Type B pancreatic cell (in vitro differentiated cells): ENCODE measurements around the gene OTP. TPM values are rescaled to one million over a fixed set of nuclear protein-coding genes. Genes with fewer than 3 reads are reported as not detected.

ENCODE experiments used
- DNase-seq: peaks from one replicate; pipeline ENCODE4 v3.0.0; 2021; ENCODE audit warnings: mixed read lengths; ENCODE audit not compliant: unreplicated experiment; ENCODE audit errors: extremely low spot score
- H3K27ac Mint-ChIP-seq: 2 replicates; pipeline ENCODE4 v1.8.0; 2021; ENCODE audit warnings: mild to moderate bottlenecking, mixed read lengths
- H3K27me3 Mint-ChIP-seq: 2 replicates; pipeline ENCODE4 v1.8.0; 2021; ENCODE audit warnings: mixed read lengths
- H3K36me3 Mint-ChIP-seq: 2 replicates; pipeline ENCODE4 v1.8.0; 2021; ENCODE audit warnings: mixed read lengths
- H3K4me1 Mint-ChIP-seq: one replicate; pipeline ENCODE4 v1.8.0; 2021; ENCODE audit warnings: mixed read lengths; ENCODE audit not compliant: unreplicated experiment
- H3K4me3 Mint-ChIP-seq: 2 replicates; pipeline ENCODE4 v1.8.0; 2021; ENCODE audit warnings: mild to moderate bottlenecking, mixed read lengths
- H3K9me3 Mint-ChIP-seq: 2 replicates; pipeline ENCODE4 v1.8.0; 2021; ENCODE audit warnings: mixed read lengths
- total RNA-seq: library from RNA; stranded (reverse); gene quantifications from 2 replicates; pipeline ENCODE4 v1.2.1, GENCODE V29; 2021; ENCODE audit warnings: low replicate concordance
- TF ChIP-seq, protein P1 (sequence below): fragments of 200-600 bp; sonication (generic); conservative IDR thresholded peaks from 2 replicates; pipeline ENCODE4 v1.5.0; 2021; ENCODE audit warnings: antibody characterized with exemption, mild to moderate bottlenecking

The OTP gene
- total RNA-seq, 1 donor from 2014 or later, result 0.17 TPM

DNA sequence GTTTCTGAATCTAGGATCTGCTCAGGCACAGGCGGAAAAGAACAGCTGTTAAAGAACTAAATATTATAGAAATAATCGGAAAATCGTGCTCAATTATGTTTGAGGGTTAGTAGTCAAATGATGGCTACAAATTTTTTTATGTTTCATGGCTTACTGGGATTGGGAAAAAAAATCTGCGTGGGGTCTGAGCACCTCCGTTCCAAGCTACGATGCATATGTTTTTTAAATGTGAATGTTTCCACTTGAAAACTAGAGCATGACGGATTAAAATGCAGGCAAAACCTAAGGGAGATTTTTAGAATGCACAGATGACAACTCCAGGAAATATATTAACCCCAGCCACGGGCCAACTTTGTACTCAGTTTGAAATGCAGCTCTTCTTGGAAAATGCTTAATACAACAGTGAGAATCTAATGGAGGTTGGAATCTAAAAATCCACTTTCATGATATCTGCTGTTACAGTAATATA lies 5.3 kb downstream of the OTP start:
- H3K36me3 Mint-ChIP-seq, result no peaks in the 10 kb centered on the region
- peaks cover 96% of the 10 kb centered on the region for H3K27me3 Mint-ChIP-seq
- peaks cover 11% of the 10 kb centered on the region for H3K4me1 Mint-ChIP-seq
- no peak overlapping the region for H3K4me3 Mint-ChIP-seq
- H3K27ac Mint-ChIP-seq, result no peak overlapping the region
- DNase-seq, result no peak
- TF ChIP-seq, protein P1, sequence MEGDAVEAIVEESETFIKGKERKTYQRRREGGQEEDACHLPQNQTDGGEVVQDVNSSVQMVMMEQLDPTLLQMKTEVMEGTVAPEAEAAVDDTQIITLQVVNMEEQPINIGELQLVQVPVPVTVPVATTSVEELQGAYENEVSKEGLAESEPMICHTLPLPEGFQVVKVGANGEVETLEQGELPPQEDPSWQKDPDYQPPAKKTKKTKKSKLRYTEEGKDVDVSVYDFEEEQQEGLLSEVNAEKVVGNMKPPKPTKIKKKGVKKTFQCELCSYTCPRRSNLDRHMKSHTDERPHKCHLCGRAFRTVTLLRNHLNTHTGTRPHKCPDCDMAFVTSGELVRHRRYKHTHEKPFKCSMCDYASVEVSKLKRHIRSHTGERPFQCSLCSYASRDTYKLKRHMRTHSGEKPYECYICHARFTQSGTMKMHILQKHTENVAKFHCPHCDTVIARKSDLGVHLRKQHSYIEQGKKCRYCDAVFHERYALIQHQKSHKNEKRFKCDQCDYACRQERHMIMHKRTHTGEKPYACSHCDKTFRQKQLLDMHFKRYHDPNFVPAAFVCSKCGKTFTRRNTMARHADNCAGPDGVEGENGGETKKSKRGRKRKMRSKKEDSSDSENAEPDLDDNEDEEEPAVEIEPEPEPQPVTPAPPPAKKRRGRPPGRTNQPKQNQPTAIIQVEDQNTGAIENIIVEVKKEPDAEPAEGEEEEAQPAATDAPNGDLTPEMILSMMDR, result no peak
- H3K9me3 Mint-ChIP-seq, result no peaks in the 10 kb centered on the region

DNA sequence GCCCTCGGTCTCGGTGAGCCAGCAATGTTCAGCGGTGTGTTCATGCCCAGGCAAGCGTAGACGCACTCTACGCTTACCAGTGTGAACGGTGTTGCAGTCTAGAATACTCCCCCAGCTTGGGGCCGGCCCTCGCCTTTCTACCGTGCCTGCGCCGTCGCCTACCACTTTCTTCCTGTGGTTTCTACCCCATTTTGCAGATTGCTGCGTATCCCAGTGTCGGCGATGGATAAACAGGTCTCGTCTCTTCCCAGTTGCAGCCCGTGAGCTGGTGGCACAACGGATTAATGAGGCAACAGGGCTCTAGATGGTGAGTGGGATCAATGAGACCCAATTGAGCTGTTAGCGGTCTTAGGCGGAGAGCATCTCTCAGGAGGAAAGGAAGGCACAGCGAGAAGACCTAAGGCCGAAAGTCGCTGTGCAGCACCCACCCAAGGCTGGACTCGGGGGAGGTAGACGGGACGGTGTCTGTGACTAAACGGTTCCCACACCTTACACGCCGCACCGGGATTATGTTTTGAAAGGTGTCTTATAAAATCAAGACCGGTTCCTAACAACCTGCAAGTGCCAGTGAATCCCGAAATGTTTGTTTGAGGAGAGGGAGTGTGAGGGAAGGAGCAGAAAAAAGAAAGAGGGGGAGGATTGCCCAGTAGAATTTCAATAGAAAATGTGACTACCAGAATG lies 5.8 kb downstream of the OTP start:
- no peaks in the 10 kb centered on the region for H3K9me3 Mint-ChIP-seq
- no peak overlapping the region for H3K27ac Mint-ChIP-seq
- TF ChIP-seq, protein P1, result no peak
- DNase-seq, result no peak
- H3K4me1 Mint-ChIP-seq, result peaks cover 11% of the 10 kb centered on the region
- peak overlapping the region; percentile 57 for H3K4me3 Mint-ChIP-seq
- no peaks in the 10 kb centered on the region for H3K36me3 Mint-ChIP-seq
- H3K27me3 Mint-ChIP-seq, result peaks cover 94% of the 10 kb centered on the region

DNA sequence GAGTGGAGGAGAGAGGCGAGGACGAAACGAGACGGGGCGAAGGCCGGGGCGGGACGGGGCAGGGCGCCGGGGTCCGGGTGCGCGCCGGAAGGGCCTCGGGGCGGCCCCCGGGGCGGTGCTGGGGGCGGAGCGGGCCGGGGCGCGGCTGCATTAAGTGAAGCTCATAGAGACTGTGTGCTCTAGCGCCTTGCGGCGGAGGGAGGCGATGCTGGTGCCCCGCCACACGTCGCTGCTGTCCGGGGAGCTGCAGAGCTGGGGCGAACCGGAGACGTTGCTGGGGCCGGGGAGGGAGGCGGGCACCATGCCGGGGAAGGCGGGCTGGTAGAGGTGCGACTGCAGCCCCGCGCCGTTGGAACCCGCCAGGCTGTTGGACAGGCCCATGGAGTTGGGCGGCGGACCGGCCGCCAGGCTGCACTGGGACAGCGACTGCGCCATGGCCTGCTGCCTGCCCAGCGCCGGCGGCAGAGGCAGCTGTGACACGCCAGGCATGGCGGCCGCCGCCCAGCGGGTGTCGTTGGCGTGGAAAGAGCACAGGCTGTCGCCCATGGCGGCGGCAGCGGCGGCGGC lies 8.3 kb downstream of the OTP start:
- Mint-ChIP-seq H3K27ac (no peak overlapping the region), H3K27me3 (peaks cover 96% of the 10 kb centered on the region), H3K4me3 (peak overlapping the region; percentile 84), H3K4me1 (peaks cover 11% of the 10 kb centered on the region), H3K36me3 (no peaks in the 10 kb centered on the region), H3K9me3 (no peaks in the 10 kb centered on the region)
- no peak for DNase-seq
- TF ChIP-seq, protein P1, result peak; percentile 57

DNA sequence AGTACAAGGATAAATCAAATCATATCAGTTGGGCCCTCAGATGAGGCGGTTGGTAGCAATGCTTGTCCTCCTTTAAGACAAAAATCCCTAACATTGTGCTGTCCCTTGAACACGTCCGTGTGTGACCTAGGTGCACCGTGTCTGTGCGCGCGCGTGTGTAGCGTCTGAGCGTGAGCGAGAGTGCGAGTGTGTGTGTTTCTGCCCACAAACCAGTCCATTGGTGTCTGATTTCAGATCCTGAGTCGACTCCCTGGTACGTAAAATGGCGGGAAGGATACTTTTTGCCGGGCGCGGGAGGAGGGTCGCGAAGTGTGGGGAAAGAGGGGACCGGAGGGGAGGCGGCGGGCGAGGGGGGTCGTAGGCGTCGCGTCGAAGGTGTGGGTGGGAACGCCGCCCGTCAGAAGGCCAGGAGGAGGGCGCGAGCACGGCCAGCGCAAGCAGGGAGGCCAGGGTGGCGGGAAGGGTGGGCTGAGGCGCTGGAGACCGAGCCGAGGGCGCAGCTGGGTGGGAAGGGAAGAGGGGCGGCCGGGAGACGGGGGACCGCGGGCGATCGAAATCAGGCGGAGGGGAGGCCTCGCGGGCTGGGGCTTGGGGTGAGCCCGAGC lies 8.9 kb downstream of the OTP start:
- no peak for DNase-seq
- Mint-ChIP-seq H3K4me1 (peaks cover 11% of the 10 kb centered on the region), H3K4me3 (peak overlapping the region; percentile 94), H3K27me3 (peaks cover 96% of the 10 kb centered on the region), H3K36me3 (no peaks in the 10 kb centered on the region), H3K27ac (no peak overlapping the region), H3K9me3 (no peaks in the 10 kb centered on the region)
- TF ChIP-seq, protein P1, result no peak

DNA sequence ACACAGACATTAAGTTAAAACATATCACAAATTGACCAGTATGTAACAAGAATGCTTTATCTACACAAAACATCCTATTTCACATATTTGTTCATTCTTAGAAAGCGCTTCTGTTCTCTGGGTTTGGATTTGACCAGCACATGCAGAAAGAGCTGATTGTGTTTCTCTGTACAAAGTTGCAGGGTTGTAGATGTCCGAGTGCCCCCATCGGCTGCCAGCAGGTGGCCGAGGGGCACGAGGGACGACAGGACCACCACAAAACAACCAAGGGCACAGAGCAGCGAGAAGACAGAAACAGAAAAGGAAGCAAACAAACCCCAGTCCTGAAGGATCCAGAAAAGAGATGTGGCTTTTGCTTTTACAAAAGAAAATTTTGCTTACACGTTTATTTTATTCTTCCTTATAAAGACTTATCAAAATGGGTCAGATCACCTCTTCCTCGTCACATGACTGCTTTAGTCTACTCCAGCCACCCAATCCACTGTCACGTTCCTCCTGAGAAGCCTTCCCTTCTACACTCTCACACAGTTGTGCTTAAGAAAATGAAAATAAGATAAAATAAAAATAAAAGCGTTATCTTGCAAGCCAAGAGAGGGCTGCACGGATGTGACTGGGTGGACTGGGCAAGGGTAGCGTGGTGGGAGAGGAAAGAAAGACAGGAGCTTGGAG lies 9.5 kb downstream of the OTP start:
- DNase-seq, result no peak
- H3K4me1 Mint-ChIP-seq, result peaks cover 11% of the 10 kb centered on the region
- TF ChIP-seq, protein P1, result peak; percentile 61

More for the DNA sequence above, 9.5 kb downstream of the OTP start:
- Mint-ChIP-seq H3K27me3 (peaks cover 95% of the 10 kb centered on the region), H3K4me3 (peak overlapping the region; percentile 94), H3K9me3 (no peaks in the 10 kb centered on the region), H3K36me3 (no peaks in the 10 kb centered on the region), H3K27ac (no peak overlapping the region)
